ENCODE results near the gene AIRE. TPM values are rescaled to one million over a fixed set of nuclear protein-coding genes. Genes with fewer than 3 reads are reported as not detected.

AIRE gene
- total and polyA plus RNA-seq, 8 donors, result 0.06 to 0.21 (median 0.09) TPM; not detected in 2

- H3K36me3 ChIP-seq, result no peaks in the 10 kb centered on the region
- no peak overlapping the region for H3K27ac ChIP-seq
- DNase-seq (peak; percentile 39 to 84 (median 70)), ATAC-seq (no peak)
- H3K9me3 ChIP-seq, result no peaks in the 10 kb centered on the region
- peaks cover 0 to 44% of the 10 kb centered on the region in 2 donors for H3K27me3 ChIP-seq
- intact Hi-C loops (cut with DNase I), result no loop called here
- H3K4me1 ChIP-seq, result peaks cover 4 to 24% of the 10 kb centered on the region in 2 donors
- TF ChIP-seq CTCF (IDR thresholded peaks at IDR 0.05), result no peak
- H3K4me3 ChIP-seq, result no peak overlapping the region
Observed at GRCh38 chr21:44294391-44295162, 8.9 kb downstream of the AIRE start.

- ATAC-seq (no peak), DNase-seq (no peak)
- no peak for TF ChIP-seq CTCF (IDR thresholded peaks at IDR 0.05)
- peaks cover 4 to 24% of the 10 kb centered on the region in 2 donors for H3K4me1 ChIP-seq
- intact Hi-C loops (cut with DNase I), result no loop called here
- no peak overlapping the region for H3K27ac ChIP-seq
- no peaks in the 10 kb centered on the region for H3K9me3 ChIP-seq
- H3K36me3 ChIP-seq, result no peaks in the 10 kb centered on the region
- H3K27me3 ChIP-seq, result peaks cover 0 to 44% of the 10 kb centered on the region in 2 donors
- H3K4me3 ChIP-seq, result no peak overlapping the region
Observed at GRCh38 chr21:44295163-44295573, 9.5 kb downstream of the AIRE start.

GRCh38 chr21:44295646-44296045 is 10.0 kb downstream of the AIRE start:
- H3K4me1 ChIP-seq, result peaks cover 4 to 25% of the 10 kb centered on the region in 2 donors
- DNase-seq (peak in 1 of 4 donors; percentile 45), ATAC-seq (no peak)
- TF ChIP-seq CTCF (IDR thresholded peaks at IDR 0.05), result no peak
- peaks cover 0 to 44% of the 10 kb centered on the region in 2 donors for H3K27me3 ChIP-seq
- H3K9me3 ChIP-seq, result no peaks in the 10 kb centered on the region
- intact Hi-C loops (cut with DNase I), result no loop called here
- H3K36me3 ChIP-seq, result no peaks in the 10 kb centered on the region
- no peak overlapping the region for H3K27ac ChIP-seq
- H3K4me3 ChIP-seq, result no peak overlapping the region

- H3K36me3 ChIP-seq, result no peaks in the 10 kb centered on the region
- no peak for ATAC-seq
- no peaks in the 10 kb centered on the region for H3K9me3 ChIP-seq
- TF ChIP-seq CTCF (IDR thresholded peaks at IDR 0.05), result no peak
- intact Hi-C loops (cut with DNase I), result no loop called here
- peaks cover 7 to 30% of the 10 kb centered on the region in 2 donors for H3K4me1 ChIP-seq
- DNase-seq, result peak in 1 of 4 donors; percentile 68
- peaks cover 0 to 44% of the 10 kb centered on the region in 2 donors for H3K27me3 ChIP-seq
- no peak overlapping the region for H3K4me3 ChIP-seq
- no peak overlapping the region for H3K27ac ChIP-seq
Observed at GRCh38 chr21:44296103-44296519, 10.4 kb downstream of the AIRE start.

- H3K36me3 ChIP-seq, result no peaks in the 10 kb centered on the region
- no peak overlapping the region for H3K27ac ChIP-seq
- no peak for TF ChIP-seq CTCF (IDR thresholded peaks at IDR 0.05)
- ATAC-seq, result no peak
- peaks cover 0 to 44% of the 10 kb centered on the region in 2 donors for H3K27me3 ChIP-seq
- H3K9me3 ChIP-seq, result no peaks in the 10 kb centered on the region
- H3K4me3 ChIP-seq, result no peak overlapping the region
- intact Hi-C loops (cut with DNase I), result no loop called here
- peaks cover 13 to 38% of the 10 kb centered on the region in 2 donors for H3K4me1 ChIP-seq
- DNase-seq, result peak in 1 of 4 donors; percentile 71
Observed at GRCh38 chr21:44296916-44297315, 11.2 kb downstream of the AIRE start.
